GM12892 (cell line): ENCODE results near the gene OAS1.

ENCODE experiments used
- POLR2A ChIP-seq: IDR thresholded peaks from 2 replicates; pipeline ENCODE4 v1.6.1; 2011; ENCODE audit warnings: low read depth, low read length, control low read depth
- POLR2AphosphoS5 ChIP-seq: IDR thresholded peaks from 2 replicates; pipeline ENCODE4 v1.6.1; 2011; ENCODE audit warnings: low read depth, low read length, control low read depth

GRCh38 chr12:112875608-112876007 is 31.2 kb upstream of the OAS1 start:
- TF ChIP-seq POLR2A = no peak
- no peak for TF ChIP-seq POLR2AphosphoS5
